Thymus (tissue), 11 donors: Measurements from ENCODE around the gene RAET1L. TPM values are rescaled to one million over a fixed set of nuclear protein-coding genes. Genes with fewer than 3 reads are reported as not detected.

Experiments
- DNase-seq, 9 donors: peaks; one replicate each; pipeline ENCODE4 v3.0.0-alpha.2; 2013; ENCODE audit warnings: low spot score in 9 of 9, low read depth in 6 of 9, missing footprints in 1 of 9
- H3K27ac ChIP-seq, 2 donors: one replicate each; pipeline ENCODE4 v1.5.1; 2013; ENCODE audit warnings: control low read depth in 1 of 2, low read depth in 1 of 2, low read length in 1 of 2, mild to moderate bottlenecking in 1 of 2, moderate library complexity in 1 of 2
- H3K27me3 ChIP-seq, 2 donors: one replicate each; pipeline ENCODE4 v1.5.1; 2013; ENCODE audit warnings: low read length in 1 of 2; ENCODE audit not compliant: control insufficient read depth in 2 of 2, insufficient read depth in 1 of 2
- H3K36me3 ChIP-seq, 2 donors: one replicate each; pipeline ENCODE4 v1.5.1; 2013; ENCODE audit warnings: low read length in 1 of 2, mild to moderate bottlenecking in 1 of 2, moderate library complexity in 1 of 2; ENCODE audit not compliant: control insufficient read depth in 2 of 2, insufficient read depth in 2 of 2
- H3K4me1 ChIP-seq, 2 donors: one replicate each; pipeline ENCODE4 v1.5.1; 2013; ENCODE audit warnings: low read length in 2 of 2; ENCODE audit not compliant: control insufficient read depth in 2 of 2, insufficient read depth in 2 of 2
- H3K4me3 ChIP-seq, 2 donors: one replicate each; pipeline ENCODE4 v1.5.1; 2013; ENCODE audit warnings: low read length in 2 of 2, control low read depth in 1 of 2, mild to moderate bottlenecking in 1 of 2
- H3K9me3 ChIP-seq, 2 donors: one replicate each; pipeline ENCODE4 v1.5.1; 2013; ENCODE audit warnings: low read length in 1 of 2, mild to moderate bottlenecking in 1 of 2; ENCODE audit not compliant: control insufficient read depth in 2 of 2, insufficient read depth in 1 of 2
- WGBS: extraction: QIAGEN DNeasy Blood & Tissue Kit; methylation state at CpG from one replicate; pipeline ENCODE4 v1.1.7; 2013; 5-methylcytosine and 5-hydroxymethylcytosine counted together
- polyA plus RNA-seq: library from polyadenylated mRNA; stranded (reverse); fragments of 200-250 nt; gene quantifications from one replicate; pipeline ENCODE4 v1.2.3, GENCODE V29; 2013
- total RNA-seq: library from RNA; stranded (reverse); fragments of 120-200 nt; gene quantifications from one replicate; pipeline ENCODE4 v1.2.4, GENCODE V29; 2013
- donor health status: healthy.

RAET1L gene
- total and polyA plus RNA-seq, 2 donors, result 0.28 to 3.1 TPM

DNA sequence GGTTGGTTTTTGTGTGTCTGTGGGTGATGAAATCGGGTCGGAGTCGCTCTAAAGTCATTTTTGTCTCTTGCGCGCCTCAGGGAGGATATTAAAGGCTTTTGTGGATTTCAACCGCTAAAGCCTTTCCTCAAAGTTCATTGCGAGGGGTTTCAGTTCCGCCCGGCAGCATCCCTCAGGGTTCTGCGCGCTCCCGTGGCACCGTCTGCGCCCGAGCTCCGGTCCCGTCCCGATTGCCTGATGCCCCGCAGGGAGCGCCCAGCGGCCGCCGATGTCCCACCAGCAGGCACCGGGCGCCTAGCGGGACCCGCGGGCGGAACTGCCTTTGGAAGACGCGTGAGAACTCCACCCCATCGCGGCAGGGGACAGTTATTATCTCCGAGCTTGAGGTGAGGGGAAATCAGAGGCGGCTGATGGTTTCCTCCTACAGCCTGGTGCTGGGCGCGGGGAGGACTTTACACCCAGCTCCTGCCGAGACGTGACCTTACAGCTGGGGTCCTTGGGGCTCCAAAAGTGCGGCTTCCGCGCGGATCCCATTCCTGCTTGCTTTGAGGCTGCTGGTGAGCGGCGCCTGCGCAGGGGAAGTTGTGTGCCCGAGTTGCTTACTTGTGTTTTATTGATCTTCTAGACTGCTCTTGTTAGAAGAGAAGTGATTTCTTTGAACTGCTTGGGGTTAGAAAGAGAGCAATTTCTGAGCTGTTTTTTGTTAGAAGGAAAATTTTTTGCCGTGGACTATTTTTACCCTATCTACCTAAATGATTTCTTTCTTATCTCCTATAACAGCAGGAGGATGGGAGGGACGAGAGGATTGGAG is 34.5 kb downstream of the RAET1L start:
- peaks cover 27 to 88% of the 10 kb centered on the region in 2 donors for H3K27me3 ChIP-seq
- 2% methylated on average over 49 of the region's 49 CpGs for WGBS
- peak in 4 of 9 donors; percentile 15 to 69 (median 30) for DNase-seq
- H3K4me3 ChIP-seq, result peak overlapping the region; percentile 48 to 56
- H3K4me1 ChIP-seq, result peaks cover 0 to 44% of the 10 kb centered on the region in 2 donors
- H3K36me3 ChIP-seq, result no peaks in the 10 kb centered on the region
- peaks cover 2 to 10% of the 10 kb centered on the region in 2 donors for H3K9me3 ChIP-seq
- peak overlapping the region in 1 of 2 donors; percentile 17 for H3K27ac ChIP-seq

DNA sequence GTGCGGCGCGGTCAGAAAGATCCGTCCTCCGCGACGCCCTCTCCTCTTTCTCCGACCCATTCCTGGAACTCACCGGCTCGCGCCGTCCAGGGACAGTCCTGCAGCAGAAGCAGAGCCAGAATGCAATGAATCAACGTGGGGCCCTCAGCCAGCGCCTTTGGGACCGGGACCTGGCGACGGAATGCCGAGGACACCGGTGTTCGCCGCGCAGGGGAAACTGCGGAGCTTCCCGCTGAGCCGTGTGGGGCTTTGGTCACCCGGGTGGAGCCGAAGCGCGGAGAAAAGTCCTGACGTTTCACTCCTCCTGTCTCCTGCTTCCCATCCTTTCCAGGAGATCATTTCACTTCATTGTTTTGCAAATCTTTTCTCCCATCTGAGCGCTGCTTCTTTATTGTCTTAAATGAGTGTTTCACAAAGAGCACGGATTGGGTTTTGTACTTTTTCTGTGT is 35.1 kb downstream of the RAET1L start:
- peak in 1 of 9 donors; percentile 29 for DNase-seq
- Histone ChIP-seq H3K4me3 (peak overlapping the region; percentile 48 to 56), H3K36me3 (no peaks in the 10 kb centered on the region)

DNA sequence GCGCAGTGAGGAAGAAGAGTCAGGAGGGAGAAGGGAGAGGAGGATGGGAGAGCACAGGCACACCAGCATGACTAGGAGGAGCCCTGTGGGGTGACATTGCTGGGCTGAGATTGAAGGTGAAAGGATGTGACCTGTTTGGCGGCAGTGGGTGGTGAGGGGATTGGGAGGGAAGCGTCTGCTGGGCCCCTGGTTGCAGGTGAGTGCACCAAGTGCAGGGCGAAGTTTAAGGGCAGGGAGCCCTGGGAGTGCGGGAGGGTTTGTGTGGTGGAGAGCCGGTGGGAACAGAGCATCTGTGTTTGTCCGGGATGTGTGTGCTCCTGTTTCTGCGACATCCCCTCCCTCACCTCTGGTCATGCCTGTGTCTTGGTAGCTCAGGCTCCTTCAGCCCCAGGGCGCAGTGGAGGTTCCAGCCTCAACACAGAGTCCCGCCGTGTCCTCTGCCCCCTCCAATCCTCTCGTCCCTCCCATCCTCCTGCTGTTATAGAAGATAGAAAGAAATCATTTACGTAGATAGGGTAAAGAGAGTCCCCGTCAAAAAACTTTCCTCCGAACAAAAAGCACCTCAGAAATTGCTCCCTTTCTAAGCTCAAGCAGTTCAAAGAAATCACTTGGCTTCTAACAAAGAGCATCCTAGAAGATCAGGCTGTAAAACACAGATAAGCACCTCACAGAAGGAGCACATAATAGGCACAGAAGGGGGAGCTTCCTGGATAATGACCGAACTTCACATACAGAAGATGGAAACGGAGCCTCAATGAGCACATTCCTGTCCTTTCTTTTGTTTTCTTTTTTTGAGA is 36.6 kb downstream of the RAET1L start:
- Histone ChIP-seq H3K27me3 (peaks cover 24 to 92% of the 10 kb centered on the region in 2 donors), H3K4me3 (peak overlapping the region; percentile 48 to 56), H3K9me3 (peaks cover 2 to 10% of the 10 kb centered on the region in 2 donors), H3K36me3 (no peaks in the 10 kb centered on the region), H3K27ac (peak overlapping the region in 1 of 2 donors; percentile 68), H3K4me1 (peaks cover 4 to 41% of the 10 kb centered on the region in 2 donors)
- 13% methylated on average over 17 of the region's 17 CpGs for WGBS
- peak in 1 of 9 donors; percentile 59 for DNase-seq

More for the DNA sequence above, 35.1 kb downstream of the RAET1L start:
- peaks cover 0 to 44% of the 10 kb centered on the region in 2 donors for H3K4me1 ChIP-seq
- peaks cover 2 to 10% of the 10 kb centered on the region in 2 donors for H3K9me3 ChIP-seq
- H3K27ac ChIP-seq, result peak overlapping the region; percentile 68 to 71
- WGBS, result 3% methylated on average over 32 of the region's 32 CpGs
- H3K27me3 ChIP-seq, result peaks cover 27 to 88% of the 10 kb centered on the region in 2 donors

DNA sequence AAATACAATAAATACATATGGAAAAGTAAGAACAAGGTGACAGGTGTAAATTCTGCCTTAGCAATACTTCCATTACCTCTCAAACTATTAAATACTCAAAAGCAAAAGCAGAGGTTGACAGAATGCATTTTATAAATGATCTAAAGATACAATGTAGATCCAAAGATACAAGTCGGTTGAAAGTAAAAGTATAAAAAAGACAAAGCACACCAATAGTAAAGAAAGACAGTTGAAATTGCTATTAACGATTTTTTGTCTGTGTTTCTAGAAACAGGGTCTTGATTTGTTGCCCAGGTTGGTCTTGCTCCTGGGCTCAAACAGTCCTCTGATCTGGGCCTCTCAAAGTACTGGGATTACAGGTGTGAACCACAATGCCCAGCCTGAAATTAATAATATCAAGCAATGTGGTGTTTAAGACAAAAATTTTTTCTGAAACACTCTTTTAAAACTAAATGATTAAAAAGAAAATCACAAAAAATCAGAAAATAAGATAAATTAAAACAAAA is 37.7 kb downstream of the RAET1L start:
- peaks cover 4 to 41% of the 10 kb centered on the region in 2 donors for H3K4me1 ChIP-seq
- no peak for DNase-seq
- H3K9me3 ChIP-seq, result peaks cover 2 to 10% of the 10 kb centered on the region in 2 donors
- no peak overlapping the region for H3K27ac ChIP-seq
- no peak overlapping the region for H3K4me3 ChIP-seq
- H3K27me3 ChIP-seq, result peaks cover 26 to 95% of the 10 kb centered on the region in 2 donors
- 49% methylated on average over 2 of the region's 2 CpGs for WGBS
- no peaks in the 10 kb centered on the region for H3K36me3 ChIP-seq

DNA sequence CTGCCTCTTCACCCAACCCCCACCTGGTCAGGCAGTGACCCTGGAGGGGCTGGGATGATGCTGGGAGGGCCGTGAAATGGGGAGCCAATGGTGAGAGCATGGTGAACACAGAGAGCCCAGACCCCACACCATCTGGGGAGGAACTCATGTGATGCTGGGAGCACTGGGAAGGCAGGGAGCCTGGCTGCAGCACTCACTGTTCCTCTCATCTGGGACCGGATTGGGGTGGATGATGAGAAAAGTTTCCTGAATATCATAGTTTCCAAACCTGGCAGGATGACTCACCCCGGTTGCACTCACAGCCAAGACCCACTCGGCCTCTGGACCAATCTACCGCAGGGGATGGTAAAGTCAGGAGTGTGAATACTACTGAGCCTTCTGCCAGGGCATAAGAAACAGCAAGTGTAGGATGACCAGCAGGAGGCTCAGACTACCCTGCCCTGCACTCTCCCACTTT is 39.8 kb downstream of the RAET1L start:
- H3K9me3 ChIP-seq, result peaks cover 2 to 9% of the 10 kb centered on the region in 2 donors
- H3K27ac ChIP-seq, result no peak overlapping the region
- H3K4me1 ChIP-seq, result peaks cover 4 to 22% of the 10 kb centered on the region in 2 donors
- 37% methylated on average over 5 of the region's 5 CpGs for WGBS
- DNase-seq, result no peak
- peaks cover 20 to 95% of the 10 kb centered on the region in 2 donors for H3K27me3 ChIP-seq
- H3K36me3 ChIP-seq, result no peaks in the 10 kb centered on the region
- H3K4me3 ChIP-seq, result no peak overlapping the region

DNA sequence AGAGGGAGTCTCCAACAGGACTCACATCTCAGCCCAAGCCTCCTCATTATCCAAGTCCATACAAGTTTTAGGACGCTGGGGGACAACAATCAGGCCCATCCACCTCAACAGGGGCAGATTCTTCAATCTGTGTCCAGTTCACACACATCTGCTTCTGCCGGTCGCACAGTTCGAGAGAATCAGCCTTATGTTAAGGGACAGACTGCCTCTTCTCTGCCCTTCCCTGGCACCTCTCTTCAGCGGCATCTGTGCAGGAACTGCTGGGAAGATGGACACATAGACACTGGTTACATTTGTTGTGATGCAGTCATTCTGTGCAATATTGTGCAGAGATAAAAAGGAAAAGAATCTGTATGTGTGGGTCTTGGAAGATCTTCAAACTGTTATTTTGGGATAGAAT is 40.6 kb downstream of the RAET1L start:
- WGBS, result 75% methylated on average over 5 of the region's 5 CpGs
- no peak overlapping the region for H3K4me3 ChIP-seq
- peaks cover 20 to 95% of the 10 kb centered on the region in 2 donors for H3K27me3 ChIP-seq
- H3K36me3 ChIP-seq, result no peaks in the 10 kb centered on the region
- no peak for DNase-seq
- peaks cover 4 to 15% of the 10 kb centered on the region in 2 donors for H3K4me1 ChIP-seq
- H3K9me3 ChIP-seq, result peaks cover 2 to 6% of the 10 kb centered on the region in 2 donors
- H3K27ac ChIP-seq, result no peak overlapping the region

DNA sequence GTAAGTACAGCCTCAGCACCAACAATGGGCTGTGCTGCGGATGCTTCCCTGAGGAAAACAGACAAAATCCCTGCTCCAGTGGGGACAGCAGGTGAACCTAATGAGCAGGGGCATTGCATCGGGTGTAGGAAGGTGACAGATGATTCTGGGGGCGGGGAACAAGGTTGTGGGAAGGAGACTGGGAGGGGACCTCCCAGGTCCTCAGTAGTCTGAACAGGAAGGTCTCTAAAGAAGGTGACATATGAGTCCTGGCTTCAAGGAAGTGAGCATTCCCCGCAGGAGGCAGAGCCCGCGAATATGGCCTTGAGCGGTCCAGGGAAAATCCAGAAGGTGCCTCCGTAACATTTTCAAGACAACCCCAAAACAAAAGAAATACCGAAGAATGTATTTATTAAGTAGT is 42.2 kb downstream of the RAET1L start:
- no peak for DNase-seq
- Histone ChIP-seq H3K36me3 (no peaks in the 10 kb centered on the region), H3K9me3 (no peaks in the 10 kb centered on the region), H3K4me3 (no peak overlapping the region), H3K4me1 (peaks cover 0 to 4% of the 10 kb centered on the region in 2 donors), H3K27ac (no peak overlapping the region), H3K27me3 (peaks cover 14 to 95% of the 10 kb centered on the region in 2 donors)
- WGBS, result 26% methylated on average over 9 of the region's 9 CpGs

DNA sequence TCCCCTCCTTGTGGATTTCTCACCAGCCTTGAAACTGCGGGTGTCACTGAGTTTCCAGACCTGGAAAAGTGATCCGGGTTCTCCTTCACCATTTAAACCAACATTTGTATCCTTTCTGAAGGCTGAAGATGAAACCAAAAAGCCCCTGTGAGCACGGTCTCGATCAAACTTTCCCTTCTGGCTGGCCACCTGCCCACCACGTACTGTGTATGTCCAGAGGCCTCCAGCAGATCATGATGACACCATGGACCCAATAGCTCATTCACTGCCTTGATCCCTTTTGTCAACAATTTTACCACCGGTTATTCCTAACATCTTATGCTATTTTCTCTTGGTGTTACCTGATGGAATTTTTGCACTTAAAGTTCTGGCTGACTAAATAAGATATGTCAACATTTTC is 46.0 kb downstream of the RAET1L start:
- Histone ChIP-seq H3K27ac (no peak overlapping the region), H3K4me3 (no peak overlapping the region), H3K27me3 (peaks cover 12 to 95% of the 10 kb centered on the region in 2 donors), H3K9me3 (no peaks in the 10 kb centered on the region), H3K36me3 (no peaks in the 10 kb centered on the region), H3K4me1 (no peaks in the 10 kb centered on the region)
- WGBS, result 87% methylated on average over 6 of the region's 6 CpGs
- no peak for DNase-seq
